Fibroblast of gingiva (primary cell): ENCODE results near the gene CRIP2.

Experiments used
- DNase-seq: peaks from one replicate; pipeline ENCODE4 v3.0.0-alpha.2; 2011; ENCODE audit warnings: low read depth

Gene CRIP2

DNA sequence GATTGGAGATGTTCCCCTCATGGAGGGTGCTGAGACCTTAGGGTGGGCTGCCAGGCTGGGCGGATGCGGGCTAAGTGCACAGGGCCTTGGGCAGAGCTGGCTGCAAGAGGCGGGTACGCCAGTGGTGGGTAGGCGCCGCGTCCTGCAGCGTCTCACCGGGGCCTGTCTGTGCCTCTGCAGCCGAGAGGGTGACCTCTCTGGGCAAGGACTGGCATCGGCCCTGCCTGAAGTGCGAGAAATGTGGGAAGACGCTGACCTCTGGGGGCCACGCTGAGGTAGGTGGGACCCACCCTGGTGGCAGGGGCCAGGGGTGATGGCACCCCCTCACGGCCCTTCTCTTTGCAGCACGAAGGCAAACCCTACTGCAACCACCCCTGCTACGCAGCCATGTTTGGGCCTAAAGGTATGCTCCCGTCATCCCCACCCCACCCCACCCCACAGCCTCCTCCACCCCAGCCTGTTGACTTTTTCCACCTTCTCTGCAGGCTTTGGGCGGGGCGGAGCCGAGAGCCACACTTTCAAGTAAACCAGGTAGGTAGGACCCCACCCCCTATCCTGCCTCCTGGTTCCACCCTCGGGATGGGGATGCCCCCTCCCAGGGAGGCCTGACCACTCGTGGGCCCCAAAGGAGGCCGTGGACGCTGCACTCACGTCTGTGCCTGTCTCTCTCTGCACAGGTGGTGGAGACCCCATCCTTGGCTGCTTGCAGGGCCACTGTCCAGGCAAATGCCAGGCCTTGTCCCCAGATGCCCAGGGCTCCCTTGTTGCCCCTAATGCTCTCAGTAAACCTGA, 13.6 kb downstream of the CRIP2 start:
- no peak for DNase-seq

DNA sequence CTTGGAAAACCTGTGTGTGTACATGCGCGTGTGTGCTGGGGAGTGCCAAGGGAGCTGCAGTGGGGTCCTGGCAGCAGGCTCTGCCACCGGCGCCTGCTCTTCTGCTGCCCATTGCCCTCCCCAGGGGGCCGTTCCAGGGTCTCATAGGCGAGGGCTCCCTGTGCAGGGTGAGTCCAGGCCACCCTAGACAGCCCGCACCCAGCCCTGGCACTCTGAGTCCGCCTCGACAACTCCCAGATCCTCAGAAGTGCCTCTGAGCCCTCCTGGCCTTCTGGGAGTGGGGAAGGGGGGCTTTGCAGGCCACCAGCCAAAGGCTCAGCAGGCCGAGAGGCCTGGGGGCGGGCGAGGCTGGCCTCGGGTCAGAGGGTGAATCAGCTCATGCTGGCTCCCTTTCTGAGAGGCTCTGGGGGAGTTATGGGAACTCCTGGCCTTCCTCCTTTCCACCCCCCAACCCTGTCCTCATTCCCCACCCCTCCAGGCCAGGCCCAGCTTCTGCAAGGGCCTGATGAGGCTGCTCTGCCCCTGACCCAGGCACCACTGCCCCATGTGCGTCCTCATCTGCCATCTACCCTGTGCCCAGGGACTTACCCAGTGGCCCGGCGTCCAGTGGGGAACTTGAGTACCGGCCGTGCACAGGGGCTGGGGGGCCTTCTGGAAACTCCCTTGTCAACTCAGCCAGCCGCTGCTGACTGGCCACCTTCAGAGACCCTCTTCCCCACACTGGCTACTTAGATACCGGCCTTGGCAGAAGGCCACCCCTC, 14.3 kb downstream of the CRIP2 start:
- DNase-seq, result no peak

DNA sequence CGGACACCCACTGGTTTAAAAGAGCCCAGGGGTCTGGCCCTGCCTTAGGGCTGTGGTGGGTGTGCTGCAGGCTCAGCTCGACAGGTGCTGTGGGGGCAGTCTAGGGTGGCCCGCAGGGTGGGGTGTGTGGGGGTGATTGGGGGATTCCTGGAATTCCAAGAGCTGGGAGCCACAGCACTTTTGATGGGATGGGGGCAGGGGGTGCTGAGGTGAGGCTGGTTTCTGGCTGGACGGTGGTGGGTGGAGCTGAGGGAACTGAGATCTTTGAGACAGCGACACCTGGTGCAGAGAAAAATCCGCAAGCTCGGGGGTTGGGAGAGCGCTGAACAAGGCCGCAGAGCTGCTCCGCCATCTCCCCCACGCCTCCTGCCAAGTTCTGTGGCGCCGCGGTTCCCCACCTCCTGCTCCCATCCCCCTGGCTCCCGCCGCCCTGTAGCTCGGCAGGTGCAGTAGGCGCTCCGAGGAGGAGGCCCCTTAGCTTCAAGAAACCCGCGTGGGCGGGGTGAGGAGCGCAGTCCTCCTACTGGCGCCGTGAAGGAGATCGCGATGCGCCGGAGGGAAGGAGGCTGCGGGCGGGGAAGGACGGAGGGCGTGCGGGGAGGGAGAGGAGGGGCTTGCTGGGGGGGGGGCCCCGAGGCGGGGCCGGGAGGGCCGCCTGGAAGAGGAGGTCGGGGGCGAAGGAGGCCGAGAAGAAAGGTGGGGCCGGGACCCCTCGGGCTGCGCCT, 15.1 kb downstream of the CRIP2 start:
- peak; percentile 65 for DNase-seq

DNA sequence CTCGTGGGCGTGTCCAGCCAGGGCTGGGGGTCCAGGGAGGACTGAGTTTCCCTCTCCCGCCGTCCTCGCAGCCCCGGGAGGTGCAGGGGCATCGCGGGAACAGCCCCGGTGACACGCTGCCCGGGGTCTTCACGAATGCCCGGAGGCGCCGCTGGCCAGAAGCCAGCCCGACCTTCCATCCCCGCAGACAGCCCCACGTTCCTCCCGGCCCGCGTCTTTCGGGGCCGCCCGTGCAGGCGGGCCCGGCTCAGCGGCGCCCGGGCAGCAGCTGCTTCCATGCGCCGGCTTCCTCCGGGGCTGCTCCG, 15.6 kb downstream of the CRIP2 start:
- DNase-seq, result no peak

DNA sequence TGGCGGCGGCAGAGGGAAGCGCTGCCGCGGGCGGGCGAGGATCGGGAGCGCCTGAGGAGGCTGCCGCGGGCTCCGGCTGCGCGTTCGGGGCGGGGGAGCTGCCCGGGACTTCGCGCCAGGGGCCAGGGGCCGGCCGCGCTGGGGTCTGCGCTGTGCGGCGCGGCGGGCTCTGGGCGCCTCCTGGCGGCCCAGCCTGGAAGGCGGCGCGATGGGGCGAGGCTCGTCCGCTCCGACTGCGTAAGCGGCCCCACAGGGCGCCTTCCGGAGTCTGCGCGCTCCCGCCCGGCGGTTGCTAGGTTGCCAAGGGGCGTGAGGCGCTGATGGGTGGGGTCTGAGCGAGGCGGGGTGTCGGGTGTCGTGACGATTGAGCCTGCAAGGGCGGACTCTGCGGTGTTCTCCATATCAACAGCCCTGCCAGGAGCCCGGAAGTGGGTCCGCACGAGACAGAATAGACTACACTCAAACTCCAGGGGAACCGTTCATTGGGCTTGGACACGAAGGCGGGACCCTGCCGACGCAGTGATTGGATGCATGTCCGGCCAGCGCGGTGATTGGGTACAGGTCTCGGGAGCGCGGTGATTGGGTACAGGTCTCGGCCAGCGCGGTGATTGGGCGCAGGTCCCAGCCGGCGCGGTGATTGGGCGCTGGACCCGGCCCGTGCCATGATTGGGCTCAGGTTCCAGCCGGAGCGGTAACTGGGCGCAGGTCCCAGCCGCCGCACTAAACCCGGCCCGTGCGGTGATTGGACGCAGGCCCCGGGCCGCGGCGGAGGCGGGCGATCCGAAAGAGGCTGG, 16.1 kb downstream of the CRIP2 start, which contains the start of gene TEDC1:
TEDC1 (plus strand) TSS at position 675 of the 794 bp plus-strand sequence. CDS start 130 bp downstream, outside the sequence.
- DNase-seq, result peak; percentile 100

DNA sequence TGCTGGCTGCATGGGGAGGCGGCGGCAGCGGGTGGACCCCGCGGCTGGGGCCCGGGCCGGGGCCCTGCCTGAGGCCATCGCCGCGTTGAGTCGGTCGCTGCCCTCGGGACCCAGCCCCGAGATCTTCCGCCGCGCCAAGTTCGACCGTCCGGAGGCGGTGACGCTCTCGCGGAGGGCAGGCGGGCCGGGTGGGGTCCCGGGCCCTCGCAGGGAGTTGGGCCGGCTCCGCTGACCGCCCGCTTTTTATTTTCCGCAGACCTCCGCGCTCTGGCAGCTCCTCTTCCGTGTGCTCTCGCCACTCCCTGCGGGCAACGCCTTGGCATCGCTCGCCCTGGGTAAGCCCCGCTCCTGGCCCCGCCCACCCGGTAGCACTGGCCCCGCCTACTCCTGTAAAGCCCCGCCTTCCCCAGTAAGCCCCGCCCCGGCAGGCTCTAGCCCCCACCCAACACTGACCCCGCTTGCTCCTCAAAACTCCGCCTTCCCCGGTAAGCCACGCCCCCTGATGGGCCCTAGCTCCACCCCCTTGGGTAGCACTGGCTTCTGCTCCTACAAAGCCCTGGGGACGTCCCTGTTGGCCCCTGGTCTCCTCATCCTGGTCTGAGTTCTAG, 16.8 kb downstream of the CRIP2 start:
- DNase-seq, result peak; percentile 32

DNA sequence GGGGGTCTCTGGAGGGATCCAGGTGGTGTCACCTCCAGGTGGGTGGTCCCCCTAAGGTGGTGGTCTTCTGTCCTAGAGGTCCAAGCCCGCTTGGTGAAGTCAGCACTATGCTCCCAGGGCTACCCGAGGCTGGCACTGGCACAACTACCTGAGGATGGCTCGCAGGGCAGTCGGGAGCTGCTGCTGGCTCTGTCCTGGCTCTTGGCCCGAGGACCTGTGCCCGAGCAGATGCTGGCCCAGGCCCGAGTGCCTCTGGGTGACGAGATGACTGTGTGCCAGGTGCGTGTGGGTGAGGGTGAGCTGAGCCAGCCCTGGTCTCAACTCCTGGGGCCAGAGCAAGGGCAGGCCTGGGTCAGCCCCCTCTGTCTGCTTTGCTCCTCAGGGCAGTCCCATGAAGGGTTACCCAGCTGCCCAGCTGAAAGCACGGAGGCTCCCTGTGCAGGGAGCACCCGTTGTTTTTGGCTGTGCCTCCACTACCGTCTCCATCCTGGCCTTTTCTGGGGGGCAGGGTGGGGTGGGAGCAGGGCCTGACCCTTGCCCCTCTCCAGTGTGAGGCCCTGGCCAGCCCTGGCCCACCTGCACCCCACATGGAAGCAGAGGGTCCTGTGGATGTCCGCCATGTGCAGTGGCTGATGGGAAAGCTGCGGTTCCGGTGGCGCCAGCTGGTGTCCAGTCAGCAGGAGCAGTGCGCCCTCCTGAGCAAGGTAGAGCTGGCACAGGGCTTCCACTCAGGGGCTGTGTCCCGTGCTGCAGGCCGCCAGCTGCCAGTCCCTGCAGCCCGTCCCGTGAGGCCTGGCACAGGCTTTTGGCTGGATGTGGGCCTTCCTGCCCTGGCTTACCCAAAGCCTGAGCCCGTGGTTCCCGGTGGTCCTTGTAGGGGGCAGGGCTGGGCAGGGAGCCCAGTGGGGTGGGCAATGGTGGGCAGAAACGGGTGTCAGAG, 17.7 kb downstream of the CRIP2 start:
- no peak for DNase-seq

DNA sequence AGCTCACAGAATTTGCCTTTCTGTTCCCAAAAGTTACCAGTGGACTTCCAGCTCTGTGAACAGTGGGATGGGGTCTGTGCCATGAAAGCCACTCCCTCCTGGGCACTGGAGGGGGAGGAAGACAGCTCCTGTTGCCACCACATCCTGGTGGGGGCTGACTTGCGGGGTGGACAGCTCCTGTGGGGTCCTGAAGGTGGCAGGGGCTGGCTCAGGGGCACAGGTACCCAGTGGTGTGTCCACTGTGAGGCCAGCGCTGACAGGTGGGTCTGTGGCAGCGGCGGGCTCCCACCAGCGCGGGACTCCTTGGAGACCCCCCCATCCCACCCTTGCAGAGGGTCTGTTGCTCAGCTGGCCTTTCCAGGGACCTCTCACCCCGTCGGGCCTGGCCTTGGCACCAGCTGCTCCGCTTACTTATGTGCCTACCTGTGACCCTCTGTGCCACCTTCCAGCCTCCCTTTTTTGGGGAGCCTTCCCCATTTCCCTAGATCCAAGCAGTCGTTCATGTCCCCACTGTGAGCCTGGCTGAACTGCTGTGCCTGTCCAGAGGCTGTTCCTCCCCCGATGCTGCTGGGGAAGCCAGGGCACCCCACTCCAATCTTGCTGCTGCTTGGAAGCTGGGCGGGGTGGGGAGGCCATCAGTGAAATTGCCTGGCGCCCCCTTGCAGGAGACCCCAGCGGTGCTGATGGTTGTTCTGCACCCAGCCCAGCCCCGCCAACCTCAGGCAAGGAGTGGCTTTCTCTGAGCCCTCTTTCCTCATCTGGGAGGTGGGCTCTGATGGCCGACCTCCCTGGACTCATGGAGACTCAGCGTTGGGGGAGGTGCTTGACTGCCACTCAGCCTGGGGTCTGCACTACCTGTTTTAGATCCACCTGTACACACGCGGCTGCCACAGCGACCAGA, 18.6 kb downstream of the CRIP2 start:
- DNase-seq, result no peak

DNA sequence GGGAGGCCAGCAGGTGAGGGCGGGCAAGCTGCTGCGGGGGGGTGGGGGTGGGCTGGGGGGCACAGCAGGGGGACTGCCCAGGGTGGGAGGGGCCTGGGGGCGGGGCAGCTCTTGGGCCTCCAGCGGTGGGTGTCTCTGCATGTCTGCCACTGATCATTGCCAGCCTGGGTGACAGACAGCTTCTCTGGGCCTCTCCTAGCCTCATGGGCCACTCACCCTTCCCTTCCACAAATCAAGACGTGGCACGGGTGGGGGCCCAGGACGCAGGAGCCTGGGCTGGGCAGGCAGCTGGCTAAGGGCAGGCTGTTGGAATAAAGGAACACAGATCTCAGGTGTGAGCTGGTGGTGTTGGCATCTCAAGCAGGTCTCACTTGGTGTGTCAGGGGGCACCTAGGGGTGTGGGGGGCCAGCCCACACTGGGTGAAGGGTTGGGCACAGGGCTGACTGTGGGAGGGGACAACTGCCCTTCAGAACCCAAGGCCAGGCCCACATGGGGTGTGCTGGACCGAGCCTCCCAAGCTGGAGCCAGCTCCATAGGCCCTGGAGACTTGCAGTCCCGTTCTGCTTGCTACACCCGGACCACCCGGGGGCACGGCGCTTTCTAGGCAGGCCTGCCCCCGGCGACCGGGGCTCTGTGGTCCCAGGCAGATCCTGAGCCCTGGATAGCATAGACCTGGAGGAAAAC, 19.4 kb downstream of the CRIP2 start:
- no peak for DNase-seq

DNA sequence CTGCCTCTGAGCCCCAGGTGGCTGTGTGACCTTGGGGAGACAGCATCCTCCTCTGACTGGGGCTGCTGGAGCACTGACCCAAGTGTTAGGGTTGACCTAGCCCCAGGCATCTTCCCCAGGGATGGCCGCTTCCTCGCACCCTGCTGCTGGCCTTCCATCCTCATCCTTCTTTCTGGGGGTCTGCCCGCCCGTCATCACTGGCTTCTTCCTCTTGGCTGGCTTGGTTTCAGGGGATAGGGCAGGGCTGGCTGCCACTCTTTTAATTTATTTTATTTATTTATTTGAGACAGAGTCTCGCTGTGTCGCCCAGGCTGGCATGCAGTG, 19.9 kb downstream of the CRIP2 start:
- DNase-seq, result no peak

DNA sequence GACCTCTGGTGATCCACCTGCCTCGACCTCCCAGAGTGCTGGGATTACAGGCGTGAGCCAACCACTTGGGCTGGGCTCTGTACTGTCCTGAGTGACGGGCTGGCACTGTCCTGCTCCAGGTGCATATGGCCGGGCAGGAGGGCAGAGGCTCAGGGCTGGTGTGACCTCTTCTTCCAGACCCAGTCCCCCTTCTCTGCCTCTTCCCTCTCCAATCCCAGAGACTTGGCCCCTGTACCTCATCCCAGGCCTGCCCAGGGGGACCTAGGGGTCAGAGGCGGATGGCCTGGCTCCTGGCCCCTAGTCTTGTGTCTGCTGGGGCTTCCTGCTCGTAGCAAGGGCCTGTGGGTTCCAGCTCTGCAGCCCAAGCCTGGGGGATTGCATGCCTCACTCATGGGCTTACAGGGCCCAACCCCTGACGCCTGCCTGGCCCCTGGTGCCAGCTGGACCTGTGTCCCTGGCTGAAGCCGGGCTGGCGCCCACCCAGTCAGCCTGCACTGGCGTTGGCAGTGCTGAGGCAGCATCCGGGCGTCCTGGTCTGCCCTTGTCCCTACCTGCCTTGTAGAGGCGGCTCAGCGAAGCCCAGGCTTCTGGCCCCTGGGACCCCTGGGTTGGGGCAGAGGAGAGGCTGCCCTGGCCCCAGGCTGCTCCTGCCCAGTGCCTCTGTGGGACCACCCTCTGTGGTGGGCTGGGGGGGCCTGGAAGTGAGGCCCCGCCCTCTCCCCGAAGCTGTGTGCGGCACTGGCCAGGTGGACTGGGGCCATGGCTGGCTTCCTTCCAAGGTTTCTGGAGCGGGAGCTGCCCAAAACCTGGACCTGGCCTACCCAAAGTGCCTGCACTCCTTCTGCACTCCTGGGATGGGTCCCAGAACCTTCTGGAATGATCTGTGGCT, 20.7 kb downstream of the CRIP2 start:
- DNase-seq, result no peak

DNA sequence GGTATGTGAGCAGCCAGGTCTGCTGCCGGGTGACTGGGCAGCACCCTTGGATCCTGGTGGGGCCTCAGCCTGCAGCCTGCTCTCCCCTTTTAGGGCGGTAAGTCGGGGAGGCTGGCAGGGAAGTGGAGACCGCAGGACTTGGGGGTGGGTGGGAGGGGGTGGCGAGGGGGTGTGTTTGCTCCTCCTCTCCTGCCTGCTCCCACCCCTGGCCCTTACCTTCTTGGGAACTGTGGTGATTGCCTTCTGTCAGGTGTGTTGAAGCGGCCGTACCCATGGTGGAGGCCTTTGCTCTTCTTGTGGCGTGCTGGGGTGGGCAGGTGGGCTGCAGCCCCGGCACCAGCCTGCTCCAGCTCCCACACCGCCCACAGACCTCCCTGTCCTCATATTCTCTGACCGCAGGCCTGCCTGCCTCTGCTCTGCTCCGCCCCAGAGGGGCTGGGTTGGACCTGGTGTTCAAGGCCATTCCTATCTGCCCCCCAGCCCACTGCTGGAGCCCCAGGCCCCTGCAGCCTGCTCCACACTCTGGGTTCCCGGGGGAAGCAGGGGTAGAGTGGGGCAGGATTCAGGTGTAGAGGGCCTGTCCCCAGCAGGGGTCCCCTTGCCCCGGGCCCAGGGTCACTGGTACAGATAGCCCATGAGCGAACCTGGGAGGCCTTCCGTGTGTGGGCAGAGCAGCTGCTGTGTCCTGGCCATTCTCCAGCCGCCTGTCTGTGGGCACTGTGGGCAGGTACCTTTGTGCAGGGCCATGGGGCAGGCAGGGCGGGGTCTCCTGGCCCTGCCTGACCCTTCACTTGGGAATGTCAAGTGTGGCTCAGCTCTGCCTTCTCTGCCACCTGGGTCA, 21.6 kb downstream of the CRIP2 start:
- DNase-seq, result no peak

DNA sequence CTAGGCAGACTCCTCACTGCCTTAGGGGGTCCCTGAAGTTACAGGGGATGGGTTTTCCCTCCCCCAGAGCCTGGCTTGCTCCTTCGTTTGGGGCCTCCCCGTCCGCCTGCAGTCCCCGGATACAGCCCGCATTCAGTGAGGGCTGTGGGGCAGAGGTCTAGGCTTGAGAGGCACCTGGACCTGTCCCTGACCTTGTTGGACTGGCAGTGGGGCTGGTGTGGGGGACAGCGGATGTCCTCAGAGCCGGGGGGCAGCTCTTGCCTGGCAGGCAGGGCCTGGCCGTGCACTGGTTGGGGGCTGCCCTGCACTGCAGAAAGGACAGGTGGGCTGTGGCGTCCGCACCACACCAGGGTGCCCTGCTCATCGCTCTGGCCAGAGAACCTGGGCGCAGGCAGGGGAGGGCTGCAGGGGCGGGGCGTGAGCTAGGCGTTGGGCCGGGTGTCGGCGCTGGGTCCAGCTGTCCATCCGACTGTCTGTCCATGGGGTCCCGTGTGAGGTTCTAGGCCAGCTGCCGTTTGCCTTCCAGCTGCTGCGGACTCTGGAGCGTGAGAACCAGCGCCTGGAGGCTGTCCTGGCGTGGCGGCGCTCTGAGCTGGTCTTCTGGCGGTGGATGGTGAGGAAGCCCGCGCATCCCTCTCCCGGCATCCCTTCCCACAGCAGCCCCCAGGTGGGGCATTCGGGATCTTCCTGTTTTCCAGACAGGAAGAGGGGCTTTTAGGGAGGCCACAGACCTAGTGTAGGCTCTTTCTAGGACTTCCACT, 22.4 kb downstream of the CRIP2 start:
- DNase-seq, result no peak

DNA sequence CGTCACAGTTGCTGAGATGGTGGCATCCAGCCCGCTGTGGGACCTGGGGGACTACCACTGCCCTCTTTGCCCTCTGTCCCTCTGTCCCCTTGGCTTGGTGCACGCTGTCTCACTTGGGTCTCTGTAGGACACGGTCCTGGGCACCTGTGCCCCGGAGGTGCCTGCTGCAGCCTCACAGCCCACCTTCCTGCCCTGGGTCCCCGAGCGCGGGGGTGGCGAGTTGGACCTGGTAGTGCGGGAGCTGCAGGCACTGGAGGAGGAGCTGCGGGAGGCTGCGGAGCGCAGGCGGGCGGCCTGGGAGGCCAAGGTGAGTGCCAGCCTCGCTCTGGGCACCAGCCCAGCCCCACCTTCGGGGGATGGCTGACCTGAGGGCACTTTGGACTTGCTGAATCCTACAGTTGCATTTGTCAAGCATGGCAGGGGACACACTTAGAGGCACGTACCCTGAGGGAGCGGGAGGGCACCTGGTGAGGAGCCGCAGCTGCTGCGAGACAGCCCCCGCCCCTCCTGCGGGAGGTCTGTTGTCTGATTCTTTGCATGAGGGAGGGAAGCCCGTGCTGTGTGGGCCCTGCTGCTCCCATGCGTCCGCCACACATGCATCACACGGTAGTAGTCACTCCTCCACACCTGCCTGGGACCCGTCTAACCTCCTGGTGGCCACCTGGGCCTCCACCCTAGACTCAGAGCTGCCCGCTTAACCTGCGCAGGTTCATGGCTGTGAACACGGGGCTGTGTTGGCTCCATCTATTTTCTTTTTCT, 23.2 kb downstream of the CRIP2 start:
- DNase-seq, result no peak

DNA sequence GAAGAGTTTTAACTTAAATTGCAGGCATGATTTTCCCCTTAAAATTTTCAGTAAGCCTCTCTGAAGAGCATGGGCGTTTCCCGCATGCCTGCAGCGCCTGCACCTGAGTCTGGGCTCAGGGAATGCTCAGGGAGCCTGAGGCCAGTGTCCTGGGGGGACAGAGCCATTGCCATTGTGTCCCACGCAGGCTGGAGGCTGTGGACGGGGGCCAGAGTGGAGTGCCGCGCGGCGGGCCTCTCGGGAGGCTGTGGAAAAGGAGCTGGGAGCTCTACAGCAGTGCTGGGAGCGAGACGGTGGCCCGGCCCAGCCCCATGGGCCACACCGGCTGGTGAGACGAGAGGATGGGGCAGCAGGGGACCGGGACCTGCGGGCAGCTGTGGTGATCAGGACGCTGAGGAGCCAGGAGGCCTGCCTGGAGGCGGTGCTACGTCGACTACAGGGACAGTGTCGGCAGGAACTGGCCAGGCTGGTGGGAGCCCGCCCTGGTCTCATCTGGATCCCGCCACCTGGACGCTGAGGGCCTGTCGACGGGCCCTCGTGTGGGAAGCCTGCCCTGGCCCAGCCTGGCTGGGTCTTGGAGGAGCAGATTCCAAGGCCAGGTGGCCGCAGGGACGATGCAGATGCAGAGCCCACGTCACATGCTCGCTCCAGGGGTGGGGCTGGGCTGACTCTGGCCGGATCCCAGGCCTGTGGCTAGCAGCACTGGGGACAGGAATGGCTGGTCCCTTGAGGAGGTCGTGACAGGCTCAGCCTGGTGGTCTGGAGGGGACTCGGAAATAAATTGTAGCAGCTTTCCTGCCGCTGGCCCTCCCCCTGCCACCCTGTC, 24.0 kb downstream of the CRIP2 start:
- DNase-seq, result no peak
